Fibroblast of lung (primary cell): ENCODE data around the gene PLA2G2A. TPM values are rescaled to one million over a fixed set of nuclear protein-coding genes. Genes with fewer than 3 reads are reported as not detected.

Source experiments
- DNase-seq, 2 donors: peaks; one replicate each; pipeline versions ENCODE4 v3.0.0 to v3.0.0-alpha.2; 2010; ENCODE audit warnings: low read depth in 2 of 2
- H2AFZ ChIP-seq: 2 replicates; pipeline ENCODE4 v1.5.1; 2012; ENCODE audit warnings: low read length, control low read depth, inconsistent platforms
- H3K27ac ChIP-seq: 2 replicates; pipeline ENCODE4 v1.5.1; 2011; ENCODE audit warnings: low read length, control low read depth; ENCODE audit not compliant: insufficient read depth
- H3K27me3 ChIP-seq: 2 replicates; pipeline ENCODE4 v1.5.1; 2011; ENCODE audit warnings: mild to moderate bottlenecking, low read length; ENCODE audit not compliant: control insufficient read depth, insufficient read depth
- H3K36me3 ChIP-seq: 2 replicates; pipeline ENCODE4 v1.5.1; 2011; ENCODE audit warnings: low read length; ENCODE audit not compliant: control insufficient read depth, insufficient read depth
- H3K4me1 ChIP-seq: 2 replicates; pipeline ENCODE4 v1.5.1; 2011; ENCODE audit warnings: low read length; ENCODE audit not compliant: control insufficient read depth, insufficient read depth; ENCODE audit errors: extremely low read depth
- H3K4me2 ChIP-seq: 2 replicates; pipeline ENCODE4 v1.5.1; 2011; ENCODE audit warnings: low read length, control low read depth; ENCODE audit not compliant: insufficient read depth; ENCODE audit errors: extremely low read depth
- H3K4me3 ChIP-seq, 4 experiments: fragments of 200-600 bp in 1 of 4; sonication (generic) in 1 of 4; replicated peaks in 1 of 4; 2 replicates each; pipeline ENCODE4 v1.5.1; 2011 to 2016; ENCODE audit warnings: low read length in 4 of 4, low read depth in 3 of 4, mild to moderate bottlenecking in 3 of 4, control low read depth in 2 of 4, inconsistent platforms in 1 of 4, mixed read lengths in 1 of 4; ENCODE audit not compliant: insufficient read depth in 1 of 4; ENCODE audit errors: control extremely low read depth in 1 of 4
- H3K79me2 ChIP-seq: 2 replicates; pipeline ENCODE4 v1.5.1; 2012; ENCODE audit warnings: mild to moderate bottlenecking, low read length, inconsistent platforms; ENCODE audit not compliant: control insufficient read depth, insufficient read depth
- H3K9ac ChIP-seq: 2 replicates; pipeline ENCODE4 v1.5.1; 2011; ENCODE audit warnings: mild to moderate bottlenecking, low read length, control low read depth; ENCODE audit not compliant: insufficient read depth
- H3K9me3 ChIP-seq: 2 replicates; pipeline ENCODE4 v1.5.1; 2012; ENCODE audit warnings: low read depth, low read length; ENCODE audit not compliant: control insufficient read depth, insufficient read depth
- H4K20me1 ChIP-seq: 2 replicates; pipeline ENCODE4 v1.5.1; 2011; ENCODE audit warnings: low read length; ENCODE audit not compliant: control insufficient read depth, insufficient read depth; ENCODE audit errors: extremely low read depth
- EZH2 ChIP-seq: IDR thresholded peaks from 2 replicates; pipeline ENCODE4 v1.5.1; 2012; ENCODE audit warnings: low read length, control low read depth, mild to moderate bottlenecking; ENCODE audit errors: missing control alignments
- polyA plus RNA-seq, 2 donors: library from polyadenylated mRNA; depleted of rRNA in 1 of 2; stranded (reverse) in 1 of 2; unstranded in 1 of 2; fragments of >200 nt; gene quantifications; 2 replicates each; pipeline ENCODE4 v1.2.1, GENCODE V29; 2011 to 2012; ENCODE audit warnings: missing spikeins in 1 of 2
- total RNA-seq: library from RNA; depleted of rRNA; stranded (reverse); fragments of >200 nt; gene quantifications from 2 replicates; pipeline ENCODE4 v1.2.1, GENCODE V29; 2014
- TF ChIP-seq, protein P1 (sequence below), 2 donors: IDR thresholded peaks in 1 of 2; conservative IDR thresholded peaks in 1 of 2; 1 replicate in 1 of 2; 2 replicates in 1 of 2; pipeline ENCODE4 v1.5.1; 2011 to 2012; ENCODE audit warnings: low read length in 2 of 2, control low read depth in 1 of 2, inconsistent platforms in 1 of 2, low read depth in 1 of 2, mild to moderate bottlenecking in 1 of 2

Gene PLA2G2A
- total and polyA plus RNA-seq, 2 donors (not counting 1 experiment from before 2014, with no cell fraction given), result not detected

DNA sequence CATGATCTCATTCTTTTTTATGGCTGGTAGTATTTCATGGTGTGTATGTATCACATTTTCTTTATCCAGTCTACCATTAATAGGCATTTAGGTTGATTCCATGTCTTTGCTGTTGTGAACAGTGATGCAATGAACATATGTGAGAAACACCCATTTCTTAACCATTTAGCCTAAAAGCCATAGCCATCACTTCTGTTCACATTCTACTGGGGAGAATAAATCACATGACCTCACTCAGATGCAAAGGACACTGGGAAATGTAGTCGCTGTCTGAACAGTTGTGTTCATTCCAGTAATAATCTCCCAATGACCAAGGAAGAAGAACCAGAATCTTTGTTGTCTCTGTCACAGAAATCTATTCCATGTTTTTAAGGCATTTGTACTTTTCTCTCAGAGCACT, 40.9 kb downstream of the PLA2G2A start:
- no peak overlapping the region for H3K4me3 ChIP-seq
- no peaks in the 10 kb centered on the region for H3K27me3 ChIP-seq
- H3K79me2 ChIP-seq, result no peaks in the 10 kb centered on the region
- H4K20me1 ChIP-seq, result no peaks in the 10 kb centered on the region
- H3K4me2 ChIP-seq, result no peak overlapping the region
- no peak for DNase-seq
- no peak overlapping the region for H2AFZ ChIP-seq
- H3K9me3 ChIP-seq, result no peaks in the 10 kb centered on the region
- no peaks in the 10 kb centered on the region for H3K4me1 ChIP-seq
- H3K36me3 ChIP-seq, result no peaks in the 10 kb centered on the region
- H3K27ac ChIP-seq, result no peak overlapping the region
- no peak for TF ChIP-seq EZH2
- TF ChIP-seq, protein P1, sequence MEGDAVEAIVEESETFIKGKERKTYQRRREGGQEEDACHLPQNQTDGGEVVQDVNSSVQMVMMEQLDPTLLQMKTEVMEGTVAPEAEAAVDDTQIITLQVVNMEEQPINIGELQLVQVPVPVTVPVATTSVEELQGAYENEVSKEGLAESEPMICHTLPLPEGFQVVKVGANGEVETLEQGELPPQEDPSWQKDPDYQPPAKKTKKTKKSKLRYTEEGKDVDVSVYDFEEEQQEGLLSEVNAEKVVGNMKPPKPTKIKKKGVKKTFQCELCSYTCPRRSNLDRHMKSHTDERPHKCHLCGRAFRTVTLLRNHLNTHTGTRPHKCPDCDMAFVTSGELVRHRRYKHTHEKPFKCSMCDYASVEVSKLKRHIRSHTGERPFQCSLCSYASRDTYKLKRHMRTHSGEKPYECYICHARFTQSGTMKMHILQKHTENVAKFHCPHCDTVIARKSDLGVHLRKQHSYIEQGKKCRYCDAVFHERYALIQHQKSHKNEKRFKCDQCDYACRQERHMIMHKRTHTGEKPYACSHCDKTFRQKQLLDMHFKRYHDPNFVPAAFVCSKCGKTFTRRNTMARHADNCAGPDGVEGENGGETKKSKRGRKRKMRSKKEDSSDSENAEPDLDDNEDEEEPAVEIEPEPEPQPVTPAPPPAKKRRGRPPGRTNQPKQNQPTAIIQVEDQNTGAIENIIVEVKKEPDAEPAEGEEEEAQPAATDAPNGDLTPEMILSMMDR (conservative IDR thresholded peaks at IDR 0.05 in 1 of 2, IDR thresholded peaks at IDR 0.05 in 1 of 2; ENCODE audit: low read depth in 1 of 2, low read length in 2 of 2), result no peak
- no peak overlapping the region for H3K9ac ChIP-seq

DNA sequence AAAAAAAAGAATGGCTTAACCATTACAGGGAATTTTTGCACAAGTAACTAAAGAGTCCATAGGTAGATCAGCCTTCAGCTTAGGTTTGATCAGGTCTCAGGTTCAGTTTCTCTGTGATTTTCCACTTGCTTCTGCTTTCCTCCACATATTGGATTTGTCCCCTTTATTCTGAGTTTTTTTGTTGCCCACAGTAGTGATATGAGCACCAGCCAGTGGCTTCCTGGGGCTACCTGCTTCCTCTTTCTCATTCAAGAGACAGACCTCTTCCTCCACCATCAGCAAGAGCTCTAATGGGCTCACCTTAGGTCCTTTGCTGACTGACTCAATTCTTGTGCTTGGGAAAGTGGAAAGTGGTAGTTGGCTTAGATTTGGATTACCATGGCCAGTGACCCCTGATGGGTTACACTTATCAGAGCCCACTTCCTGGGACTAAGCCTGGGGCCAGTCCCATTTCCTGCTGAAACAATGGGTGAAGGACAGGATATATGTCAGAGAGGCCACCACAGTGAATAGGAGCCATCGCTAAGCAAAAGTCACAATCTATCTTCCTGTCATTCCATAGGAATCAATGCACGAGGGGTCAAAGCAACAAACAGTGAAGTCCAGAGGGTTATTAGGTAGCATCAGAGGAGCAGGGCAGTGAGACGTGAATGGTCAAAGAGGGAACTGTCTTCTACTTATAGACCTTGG, 43.2 kb downstream of the PLA2G2A start:
- no peak overlapping the region for H3K4me2 ChIP-seq
- H4K20me1 ChIP-seq, result no peaks in the 10 kb centered on the region
- no peaks in the 10 kb centered on the region for H3K27me3 ChIP-seq
- no peak for TF ChIP-seq EZH2
- TF ChIP-seq, protein P1 (conservative IDR thresholded peaks at IDR 0.05 in 1 of 2, IDR thresholded peaks at IDR 0.05 in 1 of 2; ENCODE audit: low read depth in 1 of 2, low read length in 2 of 2), result no peak
- H3K9me3 ChIP-seq, result no peaks in the 10 kb centered on the region
- no peak overlapping the region for H3K27ac ChIP-seq
- H3K9ac ChIP-seq, result no peak overlapping the region
- no peaks in the 10 kb centered on the region for H3K79me2 ChIP-seq
- H2AFZ ChIP-seq, result no peak overlapping the region
- no peak for DNase-seq
- H3K36me3 ChIP-seq, result no peaks in the 10 kb centered on the region
- no peaks in the 10 kb centered on the region for H3K4me1 ChIP-seq
- H3K4me3 ChIP-seq, result no peak overlapping the region

DNA sequence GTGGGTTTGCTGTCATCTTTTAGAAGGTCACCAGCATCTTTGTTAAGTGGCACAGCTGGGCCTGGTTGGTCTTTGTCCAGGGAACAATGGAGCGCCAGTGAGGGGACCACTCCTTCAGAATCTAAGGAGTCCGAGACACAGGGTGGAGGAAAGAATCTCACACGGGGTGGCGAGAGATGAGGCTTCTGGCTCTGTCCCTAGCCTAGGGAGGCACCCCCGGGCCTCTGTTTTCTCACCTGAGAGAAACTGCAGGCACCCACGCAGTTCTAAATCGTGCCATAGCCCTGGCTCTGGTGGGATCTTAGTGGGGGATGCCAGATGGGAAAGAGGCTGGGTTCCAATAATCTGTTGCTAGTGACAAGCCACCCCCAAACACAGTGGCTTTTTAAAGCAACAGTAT, 45.1 kb downstream of the PLA2G2A start:
- TF ChIP-seq EZH2, result no peak
- TF ChIP-seq, protein P1 (conservative IDR thresholded peaks at IDR 0.05 in 1 of 2, IDR thresholded peaks at IDR 0.05 in 1 of 2; ENCODE audit: low read depth in 1 of 2, low read length in 2 of 2), result no peak

More for the DNA sequence above, 45.1 kb downstream of the PLA2G2A start:
- Histone ChIP-seq H4K20me1 (no peaks in the 10 kb centered on the region), H2AFZ (no peak overlapping the region), H3K4me1 (no peaks in the 10 kb centered on the region), H3K9ac (no peak overlapping the region), H3K4me2 (no peak overlapping the region), H3K4me3 (no peak overlapping the region), H3K27ac (no peak overlapping the region), H3K27me3 (no peaks in the 10 kb centered on the region), H3K9me3 (no peaks in the 10 kb centered on the region), H3K36me3 (no peaks in the 10 kb centered on the region), H3K79me2 (no peaks in the 10 kb centered on the region)
- no peak for DNase-seq
